ENCODE data around the gene ANKRD34A. TPM values are rescaled to one million over a fixed set of nuclear protein-coding genes. Genes with fewer than 3 reads are reported as not detected.

The ANKRD34A gene
- total RNA-seq, 4 donors from 2014 or later = 0.54 to 3.7 TPM; not detected in 2

- H3K36me3 ChIP-seq = no peaks in the 10 kb centered on the region
- peaks cover 0 to 26% (median 5%) of the 10 kb centered on the region in 4 donors for H3K4me1 ChIP-seq
- no peak for TF ChIP-seq CTCF (IDR thresholded peaks at IDR 0.05)
- no peak for TF ChIP-seq POLR2A (IDR thresholded peaks at IDR 0.05)
- H3K27ac ChIP-seq = no peak overlapping the region
- no peaks in the 10 kb centered on the region for H3K9me3 ChIP-seq
- H3K4me3 ChIP-seq = no peak overlapping the region
- H3K27me3 ChIP-seq = no peaks in the 10 kb centered on the region
- no peak for DNase-seq
Measured at GRCh38 chr1:145953861-145954260, 10.5 kb downstream of the ANKRD34A start.

- Histone ChIP-seq H3K4me3 (no peak overlapping the region), H3K9me3 (no peaks in the 10 kb centered on the region), H3K27me3 (no peaks in the 10 kb centered on the region), H3K27ac (no peak overlapping the region), H3K36me3 (no peaks in the 10 kb centered on the region), H3K4me1 (peaks cover 0 to 19% (median 5%) of the 10 kb centered on the region in 4 donors)
- no peak for TF ChIP-seq POLR2A (IDR thresholded peaks at IDR 0.05)
- TF ChIP-seq CTCF (IDR thresholded peaks at IDR 0.05) = no peak
- no peak for DNase-seq
Measured at GRCh38 chr1:145952903-145953302, 11.5 kb downstream of the ANKRD34A start.

GRCh38 chr1:145951526-145951925 lies 12.8 kb downstream of the ANKRD34A start:
- no peaks in the 10 kb centered on the region for H3K36me3 ChIP-seq
- no peak for DNase-seq
- peaks cover 0 to 19% (median 5%) of the 10 kb centered on the region in 4 donors for H3K4me1 ChIP-seq
- no peak overlapping the region for H3K27ac ChIP-seq
- no peaks in the 10 kb centered on the region for H3K9me3 ChIP-seq
- no peaks in the 10 kb centered on the region for H3K27me3 ChIP-seq
- no peak overlapping the region for H3K4me3 ChIP-seq
- TF ChIP-seq CTCF (IDR thresholded peaks at IDR 0.05) (no peak), POLR2A (IDR thresholded peaks at IDR 0.05) (no peak)

GRCh38 chr1:145949219-145949618 lies 15.2 kb downstream of the ANKRD34A start:
- no peaks in the 10 kb centered on the region for H3K36me3 ChIP-seq
- TF ChIP-seq CTCF (IDR thresholded peaks at IDR 0.05) (no peak), POLR2A (IDR thresholded peaks at IDR 0.05) (no peak)
- H3K4me1 ChIP-seq = no peaks in the 10 kb centered on the region
- no peaks in the 10 kb centered on the region for H3K9me3 ChIP-seq
- H3K27ac ChIP-seq = no peak overlapping the region
- no peak overlapping the region for H3K4me3 ChIP-seq
- H3K27me3 ChIP-seq = no peaks in the 10 kb centered on the region
- no peak for DNase-seq

GRCh38 chr1:145947551-145947950 lies 16.8 kb downstream of the ANKRD34A start:
- H3K27me3 ChIP-seq = no peaks in the 10 kb centered on the region
- TF ChIP-seq POLR2A (IDR thresholded peaks at IDR 0.05) = no peak
- TF ChIP-seq CTCF (IDR thresholded peaks at IDR 0.05) = no peak
- H3K27ac ChIP-seq = no peak overlapping the region
- no peaks in the 10 kb centered on the region for H3K9me3 ChIP-seq
- no peaks in the 10 kb centered on the region for H3K4me1 ChIP-seq
- no peak overlapping the region for H3K4me3 ChIP-seq
- H3K36me3 ChIP-seq = peaks cover 0 to 7% (median 0%) of the 10 kb centered on the region in 3 donors
- no peak for DNase-seq

GRCh38 chr1:145946477-145946986 lies 17.8 kb downstream of the ANKRD34A start:
- Histone ChIP-seq H3K36me3 (peaks cover 0 to 9% (median 0%) of the 10 kb centered on the region in 3 donors), H3K9me3 (no peaks in the 10 kb centered on the region), H3K4me3 (no peak overlapping the region), H3K27me3 (no peaks in the 10 kb centered on the region), H3K27ac (no peak overlapping the region), H3K4me1 (no peaks in the 10 kb centered on the region)
- no peak for TF ChIP-seq POLR2A (IDR thresholded peaks at IDR 0.05)
- no peak for TF ChIP-seq CTCF (IDR thresholded peaks at IDR 0.05)
- no peak for DNase-seq
